CD4-positive, alpha-beta memory T cell (primary cell): ENCODE measurements around the gene RHBDL3. TPM values are rescaled to one million over a fixed set of nuclear protein-coding genes. Genes with fewer than 3 reads are reported as not detected.
A peak's percentile ranks its signal among the peaks of the same experiment; 100 is the strongest.

ENCODE experiments used
- CTCF ChIA-PET: fragments of 350-600 bp; sonication (Branson Sonifier 250); formaldehyde crosslinking; loops from one replicate; lab custom pipeline; 2021; ENCODE audit warnings: inconsistent platforms; ENCODE audit not compliant: partially characterized antibody; lab: Charles Lee
- POLR2A ChIA-PET: fragments of 350-600 bp; sonication (Branson Sonifier 250); formaldehyde crosslinking; loops from one replicate; lab custom pipeline; 2021; ENCODE audit not compliant: partially characterized antibody; lab: Charles Lee
- DNase-seq, 5 donors: peaks; one replicate each; pipeline versions ENCODE4 v3.0.0 to v3.0.0-alpha.2; 2020 to 2022; ENCODE audit warnings: mixed read lengths in 1 of 5
- H3K27ac ChIP-seq: one replicate; pipeline ENCODE4 v1.7.0; 2013; ENCODE audit warnings: low read depth, low read length
- H3K27me3 ChIP-seq: 2 replicates; pipeline ENCODE4 v1.7.0; 2013; ENCODE audit warnings: mild to moderate bottlenecking, low read length, moderate library complexity; ENCODE audit not compliant: insufficient read depth
- H3K36me3 ChIP-seq: 2 replicates; pipeline ENCODE4 v1.7.0; 2013; ENCODE audit warnings: mild to moderate bottlenecking, low read length, moderate library complexity; ENCODE audit not compliant: insufficient read depth
- H3K4me1 ChIP-seq: 2 replicates; pipeline ENCODE4 v1.7.0; 2013; ENCODE audit warnings: mild to moderate bottlenecking, low read length, moderate library complexity; ENCODE audit not compliant: insufficient read depth
- H3K4me3 ChIP-seq, 2 donors: one replicate each; pipeline ENCODE4 v1.7.0; 2013; ENCODE audit warnings: low read length in 2 of 2, mild to moderate bottlenecking in 1 of 2
- H3K9me3 ChIP-seq, 2 donors: one replicate each; pipeline ENCODE4 v1.7.0; 2013; ENCODE audit warnings: low read length in 2 of 2, control low read depth in 1 of 2; ENCODE audit not compliant: control insufficient read depth in 1 of 2
- H3K27ac Mint-ChIP-seq, 7 donors: one replicate each; pipeline ENCODE4 v1.8.0; 2020 to 2021; ENCODE audit warnings: mixed read lengths in 7 of 7, mild to moderate bottlenecking in 6 of 7, inconsistent platforms in 3 of 7, moderate library complexity in 3 of 7
- H3K27me3 Mint-ChIP-seq, 2 donors: one replicate each; pipeline ENCODE4 v1.8.0; 2020 to 2021; ENCODE audit warnings: mixed read lengths in 2 of 2
- H3K36me3 Mint-ChIP-seq, 2 donors: one replicate each; pipeline ENCODE4 v1.8.0; 2020 to 2021; ENCODE audit warnings: mixed read lengths in 2 of 2, inconsistent platforms in 1 of 2, mild to moderate bottlenecking in 1 of 2
- H3K4me1 Mint-ChIP-seq, 4 donors: one replicate each; pipeline ENCODE4 v1.8.0; 2020 to 2021; ENCODE audit warnings: mixed read lengths in 4 of 4, mild to moderate bottlenecking in 1 of 4
- H3K4me3 Mint-ChIP-seq, 8 donors: one replicate each; pipeline ENCODE4 v1.8.0; 2020 to 2021; ENCODE audit warnings: mixed read lengths in 8 of 8, mild to moderate bottlenecking in 7 of 8, moderate library complexity in 6 of 8, inconsistent platforms in 3 of 8
- H3K9me3 Mint-ChIP-seq, 8 donors: one replicate each; pipeline ENCODE4 v1.8.0; 2020 to 2021; ENCODE audit warnings: mixed read lengths in 8 of 8, mild to moderate bottlenecking in 5 of 8, inconsistent platforms in 3 of 8, moderate library complexity in 1 of 8
- intact Hi-C: fragments of 100-400 bp; cut with micrococcal nuclease; formaldehyde crosslinking; loops from one replicate; pipeline ENCODE4 v1.15.1; 2023
- polyA plus RNA-seq, 2 donors: library from polyadenylated mRNA; unstranded; fragments of 300-500 nt; fragmentation: Illumina TruSeq; gene quantifications; one replicate each; pipeline ENCODE4 v1.2.3, GENCODE V29; 2021
- total RNA-seq, 2 experiments: library from RNA; stranded (reverse); gene quantifications; one replicate each; pipeline ENCODE4 v1.2.3, GENCODE V29; 2021

The RHBDL3 gene
- total and polyA plus RNA-seq, 4 experiments from 2014 or later, result not detected

DNA sequence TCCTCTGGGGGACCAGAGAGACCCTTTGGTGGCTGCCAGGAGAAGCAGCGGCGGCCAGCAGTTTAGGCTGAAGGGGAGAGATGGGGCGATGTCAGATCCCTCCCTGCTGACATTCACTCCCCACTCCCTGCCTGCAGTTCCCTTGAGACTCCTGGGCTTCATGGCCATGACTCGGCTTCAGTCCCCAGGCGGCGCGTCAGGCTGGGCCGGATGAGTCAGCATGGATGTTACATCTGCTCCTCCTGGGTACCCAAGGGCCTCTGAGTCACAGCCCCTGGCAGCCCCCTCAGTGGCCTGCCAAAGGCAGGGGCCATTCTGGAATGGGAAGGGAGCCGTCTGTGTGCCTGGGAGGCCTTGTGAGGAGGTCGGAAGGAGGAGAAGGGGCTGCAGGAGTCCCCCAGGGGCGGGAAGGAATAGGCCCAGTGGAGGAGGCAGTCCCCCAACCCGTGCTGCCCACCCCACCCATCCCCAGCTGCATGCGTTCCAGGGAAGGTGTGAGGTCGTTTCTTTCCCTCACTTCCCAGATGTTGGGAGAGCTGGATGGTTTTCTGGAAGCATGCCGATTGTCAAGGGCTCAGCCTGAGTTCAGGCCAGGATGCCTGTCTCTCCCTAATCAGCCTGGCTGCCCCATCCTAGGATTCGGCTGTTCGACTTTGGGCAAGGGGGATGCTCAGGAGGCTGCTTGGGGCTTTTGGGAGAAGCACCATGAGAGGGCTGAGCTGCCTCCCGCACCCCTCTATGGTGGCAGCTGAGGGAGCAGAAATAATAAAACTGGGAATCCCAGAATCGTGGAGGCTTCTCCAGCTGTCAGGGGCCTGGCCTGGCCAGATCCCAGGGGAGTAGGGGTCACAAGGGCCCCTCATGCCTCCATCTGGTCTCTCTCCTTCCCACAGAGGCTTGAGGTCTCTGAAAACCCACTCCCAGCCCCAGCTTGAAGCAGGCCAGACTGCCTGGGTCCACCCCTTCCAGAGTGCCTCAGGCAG lies 9.7 kb downstream of the RHBDL3 start:
- no peak overlapping the region for H3K4me3 ChIP-seq
- H3K27ac ChIP-seq, result no peak overlapping the region
- Mint-ChIP-seq H3K27ac (no peak overlapping the region), H3K27me3 (peaks cover 2 to 14% of the 10 kb centered on the region in 2 donors), H3K9me3 (no peaks in the 10 kb centered on the region), H3K4me3 (no peak overlapping the region), H3K4me1 (no peaks in the 10 kb centered on the region), H3K36me3 (no peaks in the 10 kb centered on the region)
- H3K36me3 ChIP-seq, result no peaks in the 10 kb centered on the region
- peaks cover 2% of the 10 kb centered on the region for H3K27me3 ChIP-seq
- CTCF ChIA-PET, result no interaction called here
- POLR2A ChIA-PET, result no interaction called here
- H3K4me1 ChIP-seq, result no peaks in the 10 kb centered on the region
- intact Hi-C loops, result no loop called here
- DNase-seq, result no peak
- no peaks in the 10 kb centered on the region for H3K9me3 ChIP-seq

DNA sequence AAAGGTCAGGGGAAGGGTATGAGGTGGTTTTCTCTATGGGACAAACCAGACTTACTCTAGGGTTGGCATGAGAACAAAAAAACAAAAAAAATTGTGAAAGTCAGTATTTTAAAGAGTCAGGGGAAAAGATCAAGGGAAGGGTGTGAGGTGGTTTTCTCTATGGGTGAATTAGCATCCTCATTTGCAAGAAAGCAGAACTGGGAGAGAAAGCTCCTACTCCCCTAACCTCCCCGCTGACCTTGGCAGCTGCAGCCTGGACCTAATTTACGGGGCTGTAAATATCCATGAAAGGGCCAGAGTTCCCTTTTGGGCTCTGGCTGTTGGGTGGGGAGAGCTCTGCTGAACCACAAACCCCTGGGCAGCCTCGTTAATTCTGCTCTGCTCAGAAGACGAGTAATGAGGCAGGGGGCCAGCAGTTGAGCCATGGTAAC lies 10.6 kb downstream of the RHBDL3 start:
- H3K27ac ChIP-seq, result no peak overlapping the region
- no peak overlapping the region for H3K27ac Mint-ChIP-seq
- no peak overlapping the region for H3K4me3 ChIP-seq
- intact Hi-C loops, result no loop called here
- no peaks in the 10 kb centered on the region for H3K9me3 Mint-ChIP-seq
- no peaks in the 10 kb centered on the region for H3K36me3 ChIP-seq
- POLR2A ChIA-PET, result no interaction called here
- H3K4me1 ChIP-seq, result no peaks in the 10 kb centered on the region
- DNase-seq, result no peak
- no peaks in the 10 kb centered on the region for H3K4me1 Mint-ChIP-seq
- no peaks in the 10 kb centered on the region for H3K9me3 ChIP-seq
- CTCF ChIA-PET, result no interaction called here
- H3K4me3 Mint-ChIP-seq, result no peak overlapping the region
- H3K27me3 ChIP-seq, result no peaks in the 10 kb centered on the region
- peaks cover 0 to 12% of the 10 kb centered on the region in 2 donors for H3K27me3 Mint-ChIP-seq
- H3K36me3 Mint-ChIP-seq, result no peaks in the 10 kb centered on the region

DNA sequence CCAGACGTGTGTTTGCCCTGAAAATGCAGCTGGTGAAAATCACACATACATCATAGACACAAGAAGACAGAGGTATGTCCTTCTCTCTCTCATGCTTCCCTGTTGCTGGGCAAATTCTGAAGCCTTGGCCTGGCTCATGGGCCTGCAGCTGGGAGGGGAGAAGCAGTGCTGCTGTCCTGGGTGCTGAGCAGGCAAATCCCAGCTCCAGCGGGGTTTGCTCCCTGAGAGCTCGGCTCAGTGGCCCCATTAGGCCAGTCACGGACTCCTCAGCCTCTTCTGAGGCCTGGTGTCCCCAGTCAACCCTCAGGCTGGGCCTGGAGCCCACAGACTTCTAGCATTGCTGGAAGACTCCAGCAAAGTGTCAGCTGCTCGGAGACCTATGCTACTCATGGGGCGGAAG lies 11.7 kb downstream of the RHBDL3 start:
- Histone ChIP-seq H3K4me3 (no peak overlapping the region), H3K27me3 (no peaks in the 10 kb centered on the region), H3K9me3 (no peaks in the 10 kb centered on the region), H3K36me3 (no peaks in the 10 kb centered on the region), H3K27ac (no peak overlapping the region), H3K4me1 (no peaks in the 10 kb centered on the region)
- Mint-ChIP-seq H3K4me3 (no peak overlapping the region), H3K27me3 (peaks cover 0 to 13% of the 10 kb centered on the region in 2 donors), H3K36me3 (no peaks in the 10 kb centered on the region), H3K4me1 (no peaks in the 10 kb centered on the region), H3K27ac (no peak overlapping the region), H3K9me3 (no peaks in the 10 kb centered on the region)
- ChIA-PET CTCF (no interaction called here), POLR2A (no interaction called here)
- intact Hi-C loops, result no loop called here
- no peak for DNase-seq

DNA sequence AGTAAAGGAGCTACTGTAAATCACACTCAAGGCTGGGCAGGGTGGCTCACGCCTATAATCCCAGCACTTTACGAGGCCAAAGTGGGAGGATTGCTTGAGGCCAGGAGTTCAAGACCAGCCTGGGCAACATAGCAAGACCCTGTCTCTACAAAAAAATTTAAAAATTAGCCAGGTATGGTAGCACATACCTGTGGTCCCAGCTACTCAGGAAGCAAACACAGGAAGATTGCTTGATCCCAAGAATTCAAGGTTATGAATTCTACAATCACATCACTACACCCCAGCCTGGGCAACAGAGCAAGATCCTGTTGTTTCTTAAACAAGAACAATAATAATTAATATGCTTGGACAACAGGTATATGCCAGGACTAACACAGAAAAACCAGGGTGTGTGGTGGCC lies 13.2 kb downstream of the RHBDL3 start:
- no peak overlapping the region for H3K27ac Mint-ChIP-seq
- intact Hi-C loops, result no loop called here
- H3K27me3 Mint-ChIP-seq, result peaks cover 4 to 8% of the 10 kb centered on the region in 2 donors
- Histone ChIP-seq H3K4me3 (no peak overlapping the region), H3K4me1 (no peaks in the 10 kb centered on the region), H3K27ac (no peak overlapping the region), H3K9me3 (no peaks in the 10 kb centered on the region), H3K27me3 (no peaks in the 10 kb centered on the region), H3K36me3 (no peaks in the 10 kb centered on the region)
- no peak for DNase-seq
- ChIA-PET CTCF (no interaction called here), POLR2A (no interaction called here)
- no peak overlapping the region for H3K4me3 Mint-ChIP-seq
- H3K9me3 Mint-ChIP-seq, result no peaks in the 10 kb centered on the region
- no peaks in the 10 kb centered on the region for H3K36me3 Mint-ChIP-seq
- no peaks in the 10 kb centered on the region for H3K4me1 Mint-ChIP-seq

DNA sequence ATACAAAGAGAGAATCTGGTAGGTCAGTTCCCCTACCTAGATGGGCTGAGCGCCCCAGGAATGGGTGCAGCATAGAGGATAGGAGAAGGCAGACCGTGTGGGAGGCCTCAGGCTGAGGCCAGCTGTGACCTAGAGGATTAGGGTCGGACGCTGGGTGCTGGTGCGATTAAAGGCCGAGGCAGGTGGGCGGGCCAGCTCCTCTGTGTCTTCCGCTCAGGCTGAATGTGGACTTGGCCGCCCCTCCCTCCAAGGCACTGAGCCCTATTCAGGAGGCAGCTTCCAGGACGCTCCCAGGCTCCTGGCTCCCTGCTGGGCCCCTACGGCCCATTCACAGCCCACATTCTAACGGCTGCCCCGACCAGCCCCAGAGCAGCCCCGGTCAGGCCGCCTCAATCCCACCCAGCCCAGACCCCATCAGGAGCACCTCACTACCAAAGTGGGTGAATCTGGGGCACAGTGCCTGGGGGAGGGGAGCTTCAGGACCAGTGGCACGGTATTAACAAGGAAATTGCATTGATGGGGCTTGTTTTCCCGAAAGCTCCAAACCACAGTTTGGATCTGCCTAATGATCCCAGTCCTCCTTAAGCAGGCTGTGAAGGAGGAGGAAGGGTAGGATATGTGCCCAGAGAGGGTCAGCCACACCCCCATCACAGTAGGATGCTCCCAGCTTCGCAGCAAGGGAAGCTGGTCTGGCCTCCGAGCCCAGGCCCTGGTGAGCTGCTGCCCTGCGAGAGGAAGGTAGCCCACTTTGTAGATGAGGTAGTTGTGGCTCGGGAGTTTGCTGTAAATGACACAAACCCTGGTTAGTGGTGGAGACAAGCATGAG lies 14.5 kb downstream of the RHBDL3 start:
- Histone ChIP-seq H3K4me3 (no peak overlapping the region), H3K9me3 (no peaks in the 10 kb centered on the region), H3K4me1 (no peaks in the 10 kb centered on the region), H3K27ac (no peak overlapping the region), H3K36me3 (no peaks in the 10 kb centered on the region), H3K27me3 (no peaks in the 10 kb centered on the region)
- intact Hi-C loops, result no loop called here
- no peaks in the 10 kb centered on the region for H3K4me1 Mint-ChIP-seq
- peaks cover 6 to 8% of the 10 kb centered on the region in 2 donors for H3K27me3 Mint-ChIP-seq
- DNase-seq, result no peak
- H3K27ac Mint-ChIP-seq, result no peak overlapping the region
- ChIA-PET CTCF (no interaction called here), POLR2A (no interaction called here)
- no peaks in the 10 kb centered on the region for H3K36me3 Mint-ChIP-seq
- H3K9me3 Mint-ChIP-seq, result no peaks in the 10 kb centered on the region
- no peak overlapping the region for H3K4me3 Mint-ChIP-seq

DNA sequence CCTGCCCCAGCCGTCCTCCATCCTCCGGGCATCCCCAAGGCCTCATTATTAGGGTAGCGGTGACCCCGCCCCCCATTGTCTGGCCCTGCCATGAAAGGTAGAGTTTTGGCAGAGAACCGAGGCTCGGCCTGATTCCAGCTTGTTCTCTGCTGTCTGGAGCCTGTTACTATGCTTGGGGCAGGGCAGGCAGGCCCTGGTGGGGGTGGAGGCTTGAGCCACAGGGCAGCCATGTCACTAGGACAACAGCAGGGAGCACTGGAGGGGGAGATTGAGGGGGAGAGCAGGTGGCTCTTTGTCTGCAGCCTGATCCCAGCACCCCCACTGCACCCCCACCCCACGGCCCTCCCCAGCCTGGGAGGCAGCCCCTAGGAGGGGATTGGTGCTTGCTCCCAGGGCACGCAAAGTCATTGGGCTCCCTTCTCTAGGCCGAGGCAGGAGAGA lies 15.4 kb downstream of the RHBDL3 start:
- Histone ChIP-seq H3K9me3 (no peaks in the 10 kb centered on the region), H3K4me1 (no peaks in the 10 kb centered on the region), H3K27ac (no peak overlapping the region), H3K36me3 (no peaks in the 10 kb centered on the region), H3K4me3 (no peak overlapping the region), H3K27me3 (no peaks in the 10 kb centered on the region)
- Mint-ChIP-seq H3K27me3 (peaks cover 6 to 7% of the 10 kb centered on the region in 2 donors), H3K4me1 (no peaks in the 10 kb centered on the region), H3K36me3 (no peaks in the 10 kb centered on the region), H3K27ac (no peak overlapping the region), H3K4me3 (no peak overlapping the region), H3K9me3 (no peaks in the 10 kb centered on the region)
- ChIA-PET CTCF (no interaction called here), POLR2A (no interaction called here)
- no peak for DNase-seq
- intact Hi-C loops, result no loop called here

DNA sequence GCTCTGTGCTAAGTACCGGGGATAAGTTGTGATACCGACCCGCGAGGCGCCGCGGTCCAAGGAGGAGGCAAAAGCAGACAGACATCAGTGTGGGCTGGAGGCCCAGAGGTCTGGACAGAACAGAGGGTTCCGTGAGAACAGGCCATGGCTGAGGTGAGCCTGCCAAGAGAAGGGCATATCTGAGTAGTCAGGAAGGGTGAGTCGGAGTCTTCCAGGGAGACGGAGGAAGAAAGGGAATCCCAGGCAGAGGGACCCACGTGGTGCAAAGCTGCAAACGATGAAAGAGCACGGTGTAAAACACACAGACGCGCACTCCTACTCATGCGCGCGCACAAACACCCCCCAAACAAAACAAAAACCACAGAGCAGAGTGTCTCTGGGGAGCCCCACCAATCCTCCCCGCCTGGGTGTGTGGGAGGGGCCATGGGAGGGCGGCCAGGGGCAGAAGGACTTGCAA lies 18.1 kb downstream of the RHBDL3 start:
- Histone ChIP-seq H3K27me3 (no peaks in the 10 kb centered on the region), H3K27ac (no peak overlapping the region), H3K4me3 (no peak overlapping the region), H3K4me1 (no peaks in the 10 kb centered on the region), H3K9me3 (no peaks in the 10 kb centered on the region), H3K36me3 (no peaks in the 10 kb centered on the region)
- CTCF ChIA-PET, result no interaction called here
- POLR2A ChIA-PET, result no interaction called here
- Mint-ChIP-seq H3K9me3 (no peaks in the 10 kb centered on the region), H3K4me3 (no peak overlapping the region), H3K36me3 (no peaks in the 10 kb centered on the region), H3K27me3 (peaks cover 3 to 6% of the 10 kb centered on the region in 2 donors), H3K4me1 (no peaks in the 10 kb centered on the region), H3K27ac (peak overlapping the region in 1 of 7 donors; percentile 34)
- intact Hi-C loops, result no loop called here
- no peak for DNase-seq
